ENCODE data around the gene VASN. TPM values are rescaled to one million over a fixed set of nuclear protein-coding genes. Genes with fewer than 3 reads are reported as not detected.
"Not testable (repeated sequence)": the region's sequence is repeated elsewhere in the genome, so short reads cannot be mapped to it uniquely, and the experiment has no call there.

Gene VASN
- total RNA-seq: 38.4 TPM

DNA sequence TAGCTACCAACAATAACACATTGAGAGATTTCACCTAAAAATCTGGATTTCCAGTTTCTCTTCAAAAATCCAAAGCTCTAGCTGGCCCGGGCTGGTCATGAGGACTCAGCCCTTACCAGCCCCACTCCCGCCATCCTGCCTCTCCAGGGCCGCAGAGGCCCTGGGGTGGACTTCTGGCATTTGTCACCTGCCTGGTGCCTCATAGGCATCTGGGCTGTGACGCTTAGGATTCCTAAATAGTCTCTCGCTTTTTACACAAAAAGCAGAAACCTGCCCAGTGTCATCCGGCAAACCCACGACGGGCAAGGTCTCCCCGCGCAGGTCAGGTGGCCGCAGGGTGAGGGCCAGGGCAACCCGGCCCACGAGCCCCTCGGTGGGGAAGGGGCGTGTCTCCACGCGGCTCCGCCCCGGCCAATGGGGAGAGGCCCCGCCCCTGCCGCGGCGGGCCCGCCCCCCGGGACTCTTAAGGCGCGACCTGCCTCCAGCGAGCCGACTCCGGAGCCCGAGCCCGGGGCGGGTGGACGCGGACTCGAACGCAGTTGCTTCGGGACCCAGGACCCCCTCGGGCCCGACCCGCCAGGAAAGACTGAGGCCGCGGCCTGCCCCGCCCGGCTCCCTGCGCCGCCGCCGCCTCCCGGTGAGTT lies at the start of gene VASN:
Gene VASN, plus strand, starts transcription at position 492 of the 644 bp plus-strand sequence. CDS start 9,030 bp downstream, outside the sequence.
- intact Hi-C loops (cut with DNase I): no loop called here
- DNase-seq (ENCODE audit: low spot score): peak; percentile 94
- peak; percentile 69 for ATAC-seq

DNA sequence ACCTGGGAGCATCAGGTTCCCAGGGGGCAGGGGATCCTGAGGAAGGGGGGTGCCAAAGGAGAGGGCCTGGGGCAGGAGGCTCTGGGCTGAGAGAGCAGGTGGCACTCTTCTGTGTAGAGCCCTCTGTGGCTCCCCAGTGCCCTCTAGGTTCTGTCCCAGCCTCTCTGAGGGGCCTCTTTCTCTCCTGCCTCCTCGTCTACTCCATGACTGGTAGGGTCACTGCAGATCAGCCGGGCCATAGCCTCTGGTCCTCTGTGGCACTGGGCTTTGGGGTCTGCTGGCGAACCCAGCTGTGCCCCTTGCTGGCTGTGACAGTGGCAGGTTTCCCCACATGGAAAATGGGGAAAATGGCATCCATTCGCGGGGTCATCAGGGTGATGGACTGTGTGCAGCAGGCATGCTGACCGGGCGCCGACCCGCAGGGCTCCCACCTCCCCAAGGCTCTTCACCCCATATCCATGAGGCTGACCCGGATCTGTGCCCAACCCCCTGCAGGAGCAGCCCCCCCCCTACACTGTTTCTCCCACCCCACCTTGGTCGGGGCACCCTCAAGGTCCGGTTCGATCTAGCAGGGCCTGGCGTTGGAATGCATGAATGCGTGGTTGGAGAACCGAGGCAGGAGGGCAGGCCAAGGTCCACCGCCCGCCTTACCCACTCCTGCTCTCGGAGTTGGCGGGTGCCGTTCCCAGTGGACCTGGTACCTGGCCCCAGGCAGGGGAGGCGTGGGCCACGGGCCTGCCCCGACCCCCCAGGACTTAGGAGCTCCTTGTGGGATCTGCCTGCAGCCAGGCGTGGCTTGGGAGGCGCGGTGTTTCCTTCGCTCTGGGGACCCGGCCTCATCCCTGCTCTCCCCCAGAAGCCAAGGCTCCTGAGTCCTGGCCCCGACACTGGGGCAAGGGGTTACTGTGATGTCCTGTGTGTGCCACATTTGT lies 49.3 kb upstream of the VASN start:
- no peak for DNase-seq (ENCODE audit: low spot score)
- no peak for ATAC-seq
- intact Hi-C loops (cut with DNase I): no loop called here

DNA sequence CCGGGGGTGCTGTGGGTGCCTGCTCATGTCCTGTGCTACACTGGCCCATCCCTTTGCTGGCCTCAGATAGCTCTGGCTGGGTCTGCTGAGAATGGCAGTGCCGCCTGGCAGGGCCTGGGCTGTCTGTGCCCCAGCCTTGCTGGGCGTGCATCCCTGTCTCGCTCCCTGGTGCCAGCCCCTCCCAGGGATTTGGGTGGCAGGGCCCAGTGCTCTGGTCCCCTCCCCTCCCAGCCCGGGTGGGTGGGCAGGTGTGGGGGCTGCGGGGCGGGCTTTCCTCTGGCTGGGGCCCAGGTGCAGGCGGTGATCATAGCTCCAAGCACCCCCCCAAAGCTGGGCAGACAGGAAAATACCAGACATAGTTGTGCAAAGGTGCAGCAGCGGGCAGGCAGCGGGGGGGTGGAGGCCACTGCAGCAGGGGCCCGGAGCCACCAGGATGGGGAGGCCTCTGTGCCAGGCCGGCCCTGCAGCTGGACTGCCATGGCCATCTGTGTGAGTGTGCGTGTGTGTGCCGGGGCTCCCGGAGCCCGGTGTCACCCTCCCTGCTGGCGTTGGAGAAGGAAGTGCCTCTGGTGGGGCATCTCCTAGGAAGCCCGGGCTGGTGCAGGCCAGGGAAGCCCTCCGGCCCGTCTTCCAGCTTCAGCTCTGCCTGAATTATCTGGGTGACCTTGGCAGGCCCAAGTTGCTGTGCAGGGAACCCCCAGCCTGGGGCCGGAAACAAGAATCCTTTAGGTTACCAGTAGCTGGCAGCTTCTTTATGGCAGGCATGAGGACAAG lies 48.4 kb upstream of the VASN start:
- intact Hi-C loops (cut with DNase I): no loop called here
- no peak for ATAC-seq
- peak; percentile 52 for DNase-seq (ENCODE audit: low spot score)

DNA sequence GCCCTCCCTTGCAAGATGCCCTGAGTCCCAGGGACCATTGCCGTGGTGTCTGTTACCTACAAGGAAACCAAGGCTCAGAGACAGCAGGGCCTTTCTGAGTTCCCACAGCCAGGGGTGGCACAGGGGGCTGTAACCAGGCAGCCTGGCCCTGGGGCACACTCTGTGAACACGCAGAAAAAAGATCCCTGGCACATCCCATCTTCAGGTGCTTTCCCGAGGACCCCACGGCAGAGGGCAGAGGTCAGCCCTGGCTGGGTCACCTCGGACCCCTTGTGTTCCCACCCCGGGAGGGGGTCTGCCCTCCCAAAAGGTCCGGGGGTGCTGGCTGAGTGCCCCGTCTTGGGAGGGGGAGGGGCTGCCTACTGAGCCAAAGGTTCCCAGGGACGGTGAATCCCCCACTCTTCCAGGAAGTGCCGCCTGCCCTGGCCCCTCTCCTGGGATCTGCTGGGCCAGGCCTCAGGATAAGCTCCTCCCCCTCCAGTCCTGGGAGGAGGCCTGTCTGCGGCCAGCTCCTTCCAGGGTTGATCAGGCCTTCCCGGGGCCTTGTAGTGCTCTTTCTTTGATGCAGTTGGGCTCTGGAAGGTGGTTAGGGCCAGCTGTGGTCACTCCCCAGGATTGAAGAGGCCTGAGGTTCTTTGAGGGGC lies 47.7 kb upstream of the VASN start:
- intact Hi-C loops (cut with DNase I): no loop called here
- DNase-seq (ENCODE audit: low spot score): peak; percentile 85
- peak; percentile 76 for ATAC-seq

DNA sequence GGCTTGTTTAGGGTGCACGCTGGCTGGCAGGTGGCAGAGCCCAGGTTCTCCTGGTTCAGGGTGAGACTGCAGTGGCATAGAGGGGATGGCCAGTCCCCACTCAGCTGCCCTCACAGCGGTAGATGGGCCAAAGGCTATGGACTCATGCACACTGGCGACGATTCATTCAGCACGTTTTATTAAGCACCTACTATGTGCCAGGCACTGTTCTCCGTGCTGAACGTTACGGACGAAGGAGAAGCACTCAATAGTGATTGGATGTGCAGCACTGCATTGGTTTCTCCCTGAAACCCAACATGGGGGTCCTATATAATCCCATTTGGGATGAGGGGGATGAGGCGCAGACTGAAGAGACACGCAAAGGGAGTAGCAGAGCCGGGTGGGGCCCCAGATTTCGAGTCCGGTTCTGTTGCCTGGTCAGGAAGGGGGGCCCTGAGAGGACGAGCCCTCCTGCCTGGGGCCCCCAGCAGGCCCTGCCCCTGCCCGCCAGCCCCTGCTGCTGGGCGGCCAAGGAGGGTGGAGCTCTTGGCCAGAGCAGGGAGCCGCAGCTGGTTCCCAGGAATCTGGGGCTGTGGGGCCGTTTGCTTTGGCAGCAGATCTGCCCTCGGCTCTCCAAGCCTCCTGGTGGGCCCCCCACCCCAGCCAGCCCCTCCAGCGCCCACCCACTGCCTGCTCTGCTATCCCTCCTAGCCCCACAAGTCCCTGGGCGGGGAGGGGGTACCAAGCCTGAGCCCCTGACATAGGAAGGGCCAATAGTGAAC lies 47.0 kb upstream of the VASN start:
- DNase-seq (ENCODE audit: low spot score) (no peak), ATAC-seq (no peak)
- intact Hi-C loops (cut with DNase I): loop anchor here (5.0 kb wide), 1 partner anchor 32 kb away; no protein-coding TSS in a partner anchor

DNA sequence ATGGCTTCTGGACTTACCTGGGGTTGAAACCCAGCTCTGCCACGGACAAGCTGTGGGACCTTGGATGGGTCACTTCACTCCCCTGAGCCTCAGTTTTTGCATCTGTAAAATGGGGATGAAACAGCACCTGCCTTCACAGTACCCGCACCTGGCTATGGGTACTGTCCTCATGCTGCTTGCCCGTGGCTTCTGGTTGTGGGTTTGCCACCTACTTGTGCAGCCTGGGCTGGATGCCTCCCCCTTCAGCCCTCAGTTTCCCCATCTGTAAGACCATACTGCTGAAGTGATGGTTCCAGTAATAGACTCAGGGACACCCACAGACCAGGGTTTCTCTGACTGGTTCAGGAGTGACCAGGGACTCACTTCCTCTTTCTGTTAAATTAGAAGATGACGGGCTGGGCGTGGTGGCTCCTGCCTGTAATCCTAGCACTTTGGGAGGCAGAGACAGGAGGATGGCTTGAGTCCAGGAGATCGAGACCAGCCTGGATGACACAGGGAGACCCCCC lies 46.3 kb upstream of the VASN start:
- ATAC-seq (no peak), DNase-seq (ENCODE audit: low spot score) (no peak)
- intact Hi-C loops (cut with DNase I): loop anchor here (5.0 kb wide), 1 partner anchor 33 kb away; no protein-coding TSS in a partner anchor

DNA sequence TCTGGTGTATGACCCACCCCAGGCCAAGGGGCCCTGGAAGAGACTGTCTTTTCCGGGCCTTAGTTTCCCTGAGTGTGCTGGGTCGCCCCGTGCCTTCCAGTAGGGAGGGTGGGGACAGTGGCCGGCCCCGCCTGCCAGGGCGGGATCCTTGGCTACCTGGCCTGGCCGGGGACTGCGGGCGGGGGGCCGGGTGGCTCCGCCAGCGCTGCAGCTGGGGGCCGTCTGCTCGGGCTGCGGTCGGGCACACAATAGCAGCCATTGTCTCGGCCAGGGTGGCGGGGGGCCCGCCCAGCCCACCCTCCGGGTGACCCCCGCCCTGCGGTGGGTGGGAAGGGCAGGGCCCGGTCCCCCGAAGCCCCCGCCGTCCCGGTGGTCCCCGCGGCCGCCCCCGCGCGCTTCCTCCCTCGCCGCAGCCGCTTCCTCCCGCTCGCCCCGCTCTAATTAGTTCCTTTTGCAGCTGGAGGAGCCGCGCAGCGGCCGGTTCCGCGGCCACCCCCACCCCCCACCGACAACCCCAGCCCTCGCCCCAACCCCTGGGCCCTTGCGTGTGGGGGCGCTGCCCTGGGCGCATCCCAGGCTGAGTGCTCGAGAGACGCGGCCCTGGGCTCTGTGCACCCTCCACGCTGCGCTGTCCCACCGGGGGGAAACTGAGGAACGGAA lies 44.1 kb upstream of the VASN start:
- ATAC-seq (no peak), DNase-seq (ENCODE audit: low spot score) (no peak)
- intact Hi-C loops (cut with DNase I): loop anchor here (5.0 kb wide), 1 partner anchor 35 kb away; no protein-coding TSS in a partner anchor

DNA sequence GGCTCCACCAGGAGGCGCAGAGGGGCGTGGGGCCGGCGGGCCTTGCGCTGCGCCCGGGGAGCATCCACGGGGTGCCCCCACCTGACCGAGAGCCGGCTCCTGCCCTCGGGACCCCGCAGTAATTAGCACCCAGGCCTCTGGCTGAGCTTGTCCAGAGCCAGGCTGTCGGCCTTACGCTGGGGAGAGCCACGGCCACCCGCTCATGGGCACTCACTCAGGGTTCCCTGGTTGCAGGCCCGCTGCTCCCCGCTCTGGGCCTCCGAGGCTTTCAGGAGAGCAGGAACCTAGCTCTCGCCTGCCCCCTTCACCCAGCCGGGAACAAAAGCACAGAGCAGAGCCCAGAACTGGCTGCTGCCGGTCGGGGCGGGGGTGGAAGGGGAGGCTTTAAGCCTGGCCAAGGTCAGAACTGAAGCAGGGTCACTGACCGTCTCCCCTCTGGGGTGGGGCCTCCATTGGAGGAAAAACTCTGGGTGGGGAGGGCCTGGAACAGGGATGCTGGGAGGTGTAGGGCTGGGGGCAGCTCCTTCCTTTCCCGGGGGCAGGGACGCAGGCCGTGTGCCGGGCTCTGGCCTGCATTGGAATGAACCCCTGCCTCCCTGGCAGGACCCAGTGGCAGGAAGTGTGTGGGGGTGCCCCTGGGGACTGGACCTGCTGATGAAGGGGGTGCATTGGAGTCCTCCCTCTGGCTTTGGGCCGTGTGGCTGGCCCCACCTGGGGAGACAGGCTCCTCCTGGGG lies 43.4 kb upstream of the VASN start:
- ATAC-seq (peak; percentile 87), DNase-seq (ENCODE audit: low spot score) (peak; percentile 88)
- intact Hi-C loops (cut with DNase I): loop anchor here (5.0 kb wide), 1 partner anchor 36 kb away; no protein-coding TSS in a partner anchor

DNA sequence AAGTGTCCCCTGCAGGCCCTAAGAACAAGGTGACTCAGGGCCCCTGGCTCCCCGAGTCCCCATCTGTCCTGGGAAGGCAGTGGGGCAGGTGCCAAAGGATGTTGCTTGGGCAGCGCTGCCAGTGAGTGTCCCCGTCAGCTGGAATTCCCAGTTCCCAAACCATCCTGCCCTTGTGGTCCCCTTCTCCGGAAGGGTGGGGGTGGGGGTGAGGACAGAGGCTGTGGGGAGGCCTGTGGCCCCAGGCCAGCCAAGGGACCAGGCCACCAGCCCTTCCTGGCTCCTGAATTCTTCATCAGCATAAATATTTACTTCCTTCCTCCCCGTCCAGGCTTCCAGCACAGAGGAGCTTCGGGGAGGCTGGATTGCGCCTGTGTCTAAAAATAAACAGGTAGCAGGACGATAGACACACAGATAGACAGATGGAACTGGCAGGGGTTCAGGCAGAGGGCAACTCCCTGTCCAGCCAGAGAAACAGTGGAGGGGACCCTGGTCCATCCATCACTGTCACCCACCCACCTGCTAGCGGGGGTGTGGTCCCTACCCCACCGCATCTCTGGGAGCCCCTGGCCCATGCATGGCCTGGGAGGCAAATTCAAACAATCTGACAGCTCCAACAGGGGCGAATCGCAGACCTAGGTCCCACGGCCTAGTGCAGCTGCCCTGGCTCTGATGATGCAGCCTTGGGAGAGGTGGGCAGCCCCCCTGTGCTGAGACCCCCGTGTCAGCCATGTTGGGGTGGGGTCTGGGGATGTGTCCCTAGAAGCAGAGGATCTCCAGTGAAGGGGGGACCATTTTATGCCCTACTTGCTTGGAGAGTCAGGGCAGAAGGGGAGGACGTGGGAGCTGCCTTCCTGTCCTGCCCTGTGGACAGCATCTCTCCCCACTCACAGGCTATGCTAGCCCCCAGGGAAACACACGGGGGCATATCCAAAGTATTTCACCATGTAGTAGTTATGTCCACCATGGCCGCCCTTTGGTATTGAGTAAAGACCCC lies 42.6 kb upstream of the VASN start:
- ATAC-seq (peak; percentile 2), DNase-seq (ENCODE audit: low spot score) (no peak)
- intact Hi-C loops (cut with DNase I): loop anchor here (5.0 kb wide), 1 partner anchor 37 kb away; no protein-coding TSS in a partner anchor

DNA sequence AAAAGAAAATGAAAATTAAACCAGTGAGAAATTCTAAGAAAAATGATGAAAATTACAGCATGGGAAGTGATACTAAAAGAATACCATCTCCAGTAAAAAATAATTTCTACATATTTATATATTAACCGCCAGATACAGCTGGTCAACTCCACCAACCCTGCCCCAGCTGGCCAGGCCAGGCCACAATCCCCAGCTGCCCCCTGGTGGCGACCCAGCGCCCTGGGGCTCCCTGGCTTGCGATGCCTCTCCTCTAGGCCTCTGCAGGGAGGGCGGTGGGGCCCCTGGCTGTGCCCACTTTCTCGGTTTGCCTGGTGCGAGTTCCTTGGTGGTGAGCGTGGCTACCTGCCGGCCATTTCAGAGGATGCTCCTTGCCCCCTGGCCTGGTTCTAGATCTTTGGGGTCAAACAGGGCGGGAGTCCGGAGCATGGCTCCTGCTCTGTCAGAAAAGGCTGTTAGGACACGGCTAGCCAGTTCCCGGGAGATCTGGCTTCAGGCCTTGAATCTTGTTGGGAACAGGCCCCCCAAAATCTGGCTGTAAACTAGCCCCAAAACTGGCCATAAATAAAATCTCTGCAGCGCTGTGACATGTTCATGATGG lies 41.3 kb upstream of the VASN start:
- ATAC-seq (peak; percentile 72), DNase-seq (ENCODE audit: low spot score) (peak; percentile 92)
- intact Hi-C loops (cut with DNase I): no loop called here

DNA sequence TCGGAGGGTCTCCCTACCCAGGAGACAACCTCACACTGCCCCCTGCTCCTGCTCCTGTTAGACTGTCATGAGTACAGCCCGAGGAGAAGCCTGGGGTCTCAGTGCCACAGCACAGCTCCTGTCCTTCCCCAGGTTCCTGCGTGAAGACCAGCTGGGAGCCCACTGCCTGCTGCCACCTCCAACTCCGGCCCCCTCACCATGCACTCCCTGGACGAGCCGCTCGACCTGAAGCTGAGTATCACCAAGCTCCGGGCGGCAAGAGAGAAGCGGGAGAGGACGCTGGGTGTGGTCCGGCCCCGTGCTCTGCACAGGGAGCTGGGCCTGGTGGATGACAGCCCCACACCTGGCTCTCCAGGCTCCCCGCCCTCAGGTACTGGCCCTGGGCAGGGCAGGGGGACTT lies 39.6 kb upstream of the VASN start:
- intact Hi-C loops (cut with DNase I): no loop called here
- ATAC-seq: no peak
- DNase-seq (ENCODE audit: low spot score): no peak

DNA sequence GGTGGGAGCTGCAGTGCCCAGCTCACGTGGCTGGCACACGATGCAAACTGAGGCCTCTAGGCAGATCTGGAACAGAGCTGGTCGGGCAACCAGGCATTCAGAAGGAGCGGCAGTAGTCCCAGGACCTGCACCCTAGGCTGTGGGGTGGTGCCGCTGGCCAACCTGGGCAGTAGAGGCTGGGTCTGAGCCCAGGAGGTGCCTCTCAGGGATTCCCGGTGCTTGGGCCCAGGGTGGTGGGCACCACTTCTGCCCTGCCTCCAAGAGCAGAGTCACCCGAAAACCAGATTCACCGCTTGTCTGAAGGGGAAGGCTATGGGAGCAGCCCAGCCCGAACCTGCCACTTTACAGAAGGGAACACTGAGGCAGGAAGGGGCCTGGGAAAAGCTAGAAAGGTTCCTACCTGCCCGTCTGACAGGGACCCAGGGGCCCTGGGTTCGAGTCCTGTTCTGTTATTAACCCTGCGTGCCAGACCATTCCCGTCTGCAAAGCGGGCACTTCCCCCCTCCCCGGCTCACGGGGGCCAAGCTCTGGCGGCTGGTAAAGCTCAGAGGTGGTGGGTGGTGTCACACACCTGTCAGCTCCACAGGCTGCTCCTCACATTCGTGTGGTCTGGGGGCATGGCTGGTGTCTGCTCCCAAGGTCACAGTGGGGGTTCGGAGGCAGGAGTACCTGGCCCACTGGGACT lies 38.9 kb upstream of the VASN start:
- intact Hi-C loops (cut with DNase I): no loop called here
- ATAC-seq: no peak
- DNase-seq (ENCODE audit: low spot score): no peak

DNA sequence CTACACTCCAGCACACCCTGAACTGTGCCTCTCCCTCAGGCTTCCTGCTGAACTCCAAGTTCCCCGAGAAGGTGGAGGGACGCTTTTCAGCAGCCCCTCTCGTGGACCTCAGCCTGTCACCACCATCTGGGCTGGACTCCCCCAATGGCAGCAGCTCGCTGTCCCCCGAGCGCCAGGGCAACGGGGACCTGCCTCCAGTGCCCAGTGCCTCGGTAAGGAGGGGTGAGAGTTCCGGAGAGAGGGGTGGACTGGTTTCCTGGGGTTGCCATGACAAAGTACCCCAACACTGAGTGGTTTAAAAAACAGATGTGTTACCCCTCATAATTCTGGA lies 38.4 kb upstream of the VASN start:
- no peak for ATAC-seq
- no peak for DNase-seq (ENCODE audit: low spot score)
- intact Hi-C loops (cut with DNase I): no loop called here

DNA sequence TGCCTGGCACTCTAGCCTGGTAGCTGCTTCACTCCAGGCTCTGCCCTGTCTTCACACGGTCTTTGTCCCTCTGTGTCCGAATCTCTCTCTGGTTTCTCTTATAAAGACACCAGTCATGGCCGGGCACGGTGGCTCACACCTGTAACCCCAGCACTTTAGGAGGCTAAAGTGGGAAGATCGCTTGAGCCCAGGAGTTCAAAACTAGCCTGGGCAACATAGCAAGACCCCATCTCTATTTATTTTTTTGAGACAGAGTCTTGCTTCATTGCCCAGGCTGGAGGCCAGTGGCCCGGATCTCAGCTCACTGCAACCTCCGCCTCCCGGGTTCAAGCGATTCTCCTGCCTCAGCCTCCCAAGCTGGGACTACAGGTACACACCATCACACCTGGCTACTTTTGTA lies 37.9 kb upstream of the VASN start:
- ATAC-seq; intact Hi-C loops (cut with DNase I); DNase-seq (ENCODE audit: low spot score): not testable (repeated sequence)

All from sciatic nerve (tissue), 2 donors.